H1 (cell line): Measurements from ENCODE around the gene KRTAP9-7. TPM values are rescaled to one million over a fixed set of nuclear protein-coding genes. Genes with fewer than 3 reads are reported as not detected.

Experiments
- BACH1 ChIP-seq: IDR thresholded peaks from 2 replicates; pipeline ENCODE4 v1.6.1; 2012; ENCODE audit warnings: low read length, improper control_type of control experiment
- CBX8 ChIP-seq: fragments of 300-800, 300-1000 bp; sonication (generic); IDR thresholded peaks from 2 replicates; pipeline ENCODE4 v1.7.1; 2016; ENCODE audit warnings: low read depth, low read length, borderline replicate concordance
- CHD7 ChIP-seq: fragments of 300-600 bp; sonication (generic); IDR thresholded peaks from 2 replicates; pipeline ENCODE4 v1.7.1; 2012; ENCODE audit warnings: low read length, moderate library complexity, mild to moderate bottlenecking, inconsistent platforms; ENCODE audit not compliant: insufficient replicate concordance
- EP300 ChIP-seq, 2 experiments: IDR thresholded peaks; 1 replicate in 1 of 2; 2 replicates in 1 of 2; pipeline ENCODE4 v1.6.1; 2011 to 2012; ENCODE audit warnings: low read depth in 2 of 2, low read length in 2 of 2, mild to moderate bottlenecking in 2 of 2, borderline replicate concordance in 1 of 2, inconsistent platforms in 1 of 2, moderate library complexity in 1 of 2
- FOSL1 ChIP-seq: IDR thresholded peaks from 2 replicates; pipeline ENCODE4 v1.6.1; 2011; ENCODE audit warnings: mild to moderate bottlenecking, low read depth, low read length, moderate library complexity; ENCODE audit not compliant: insufficient read depth
- POLR2A ChIP-seq, 2 experiments: IDR thresholded peaks; 1 replicate in 1 of 2; 2 replicates in 1 of 2; pipeline ENCODE4 v1.6.1; 2011; ENCODE audit warnings: low read depth in 2 of 2, low read length in 2 of 2, mild to moderate bottlenecking in 2 of 2; ENCODE audit errors: control extremely low read depth in 1 of 2
- POU5F1 ChIP-seq: IDR thresholded peaks from 2 replicates; pipeline ENCODE4 v1.6.1; 2011; ENCODE audit warnings: low read depth, mild to moderate bottlenecking, low read length, moderate library complexity
- SP1 ChIP-seq: IDR thresholded peaks from 2 replicates; pipeline ENCODE4 v1.6.1; 2011; ENCODE audit warnings: low read depth, low read length
- TBP ChIP-seq: IDR thresholded peaks from 2 replicates; pipeline ENCODE4 v1.6.1; 2011; ENCODE audit warnings: low read depth, low read length, improper control_type of control experiment
- TEAD4 ChIP-seq: IDR thresholded peaks from 2 replicates; pipeline ENCODE4 v1.6.1; 2012; ENCODE audit warnings: low read depth, low read length, inconsistent platforms, mixed read lengths
- polyA plus RNA-seq, 7 experiments: library from polyadenylated mRNA; depleted of rRNA in 3 of 7; stranded (reverse) in 5 of 7; unstranded in 2 of 7; fragments of >200 nt in 5 of 7; fragments of 200-250 nt in 2 of 7; gene quantifications; 1 replicate in 5 of 7; 2 replicates in 1 of 7; 4 replicates in 1 of 7; pipeline versions ENCODE4 v1.2.1 to v1.2.3, GENCODE V29; 2011 to 2013; ENCODE audit warnings: missing spikeins in 2 of 7, mixed read lengths in 2 of 7
- total RNA-seq: library from RNA; stranded (reverse); fragmentation: NEBNext Ultra II Directional; extraction: Animal tissue kit (Norgen Biotek cat#: 25700); gene quantifications from 2 replicates; pipeline ENCODE4 v1.2.1, GENCODE V29; 2021

KRTAP9-7 gene
- total and polyA plus RNA-seq, 2 of the 8 experiments (the other 6 are each of a cell fraction or from before 2014, with no cell fraction given): not detected

GRCh38 chr17:41226051-41226450 lies 49.4 kb upstream of the KRTAP9-7 start (continued):
- TF ChIP-seq CHD7 (no peak), TBP (no peak), POLR2A (IDR thresholded peaks at IDR 0.05; ENCODE audit: control extremely low read depth in 1 of 2, low read depth in 2 of 2, low read length in 2 of 2) (no peak), CBX8 (no peak), FOSL1 (no peak), TEAD4 (no peak), EP300 (IDR thresholded peaks at IDR 0.05; ENCODE audit: borderline replicate concordance in 1 of 2, low read depth in 2 of 2, low read length in 2 of 2) (no peak), SP1 (no peak), BACH1 (no peak), POU5F1 (no peak)
